ENCODE results near the gene ARID4B. TPM values are rescaled to one million over a fixed set of nuclear protein-coding genes. Genes with fewer than 3 reads are reported as not detected.
"Not testable (repeated sequence)": the region's sequence is repeated elsewhere in the genome, so short reads cannot be mapped to it uniquely, and the experiment has no call there.

The ARID4B gene
- total RNA-seq, 6 experiments from 2014 or later: 19.4 to 22.8 (median 20.5) TPM

GRCh38 chr1:235259133-235259778 lies 68.7 kb downstream of the ARID4B start:
- no peaks in the 10 kb centered on the region for H3K9me3 Mint-ChIP-seq
- TF ChIP-seq CTCF (IDR thresholded peaks at IDR 0.05): no peak
- H3K4me1 Mint-ChIP-seq (ENCODE audit: low read depth): peaks cover 15% of the 10 kb centered on the region
- DNase-seq: no peak
- no peaks in the 10 kb centered on the region; the same call in 1 of the 2 replicates for H3K36me3 Mint-ChIP-seq (ENCODE audit: low read depth)
- H3K27me3 Mint-ChIP-seq (ENCODE audit: insufficient read depth): no peaks in the 10 kb centered on the region
- H3K27ac Mint-ChIP-seq: no peak overlapping the region
- H3K4me3 Mint-ChIP-seq: no peak overlapping the region

DNA sequence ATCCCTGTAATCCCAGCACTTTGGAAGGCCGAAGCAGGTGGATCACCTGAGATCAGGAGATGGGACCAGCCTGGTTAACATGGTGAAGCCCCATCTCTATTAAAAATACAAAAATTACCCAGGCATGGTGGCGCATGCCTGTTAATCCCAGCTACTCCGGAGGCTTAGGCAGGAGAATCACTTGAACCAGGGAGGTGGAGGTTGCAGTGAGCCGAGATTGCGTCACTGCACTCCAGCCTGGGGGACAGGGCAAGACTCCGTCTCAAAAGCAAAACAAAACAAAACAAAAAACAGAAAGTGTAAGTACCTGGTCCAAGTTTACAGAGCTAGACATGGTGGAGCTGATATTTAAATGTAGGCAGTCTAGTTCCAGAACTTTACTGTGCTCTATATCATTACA lies 69.9 kb downstream of the ARID4B start:
- not testable (repeated sequence) for H3K27ac Mint-ChIP-seq, DNase-seq

GRCh38 chr1:235254721-235255120 lies 73.3 kb downstream of the ARID4B start:
- Mint-ChIP-seq H3K27me3 (ENCODE audit: insufficient read depth) (no peaks in the 10 kb centered on the region), H3K4me3 (no peak overlapping the region), H3K9me3 (no peaks in the 10 kb centered on the region), H3K36me3 (ENCODE audit: low read depth) (no peaks in the 10 kb centered on the region; the same call in 1 of the 2 replicates), H3K27ac (no peak overlapping the region), H3K4me1 (ENCODE audit: low read depth) (peaks cover 27% of the 10 kb centered on the region)
- no peak for TF ChIP-seq CTCF (IDR thresholded peaks at IDR 0.05)
- no peak for DNase-seq

More for the DNA sequence above, 69.9 kb downstream of the ARID4B start:
- H3K4me3 Mint-ChIP-seq; H3K36me3 Mint-ChIP-seq (ENCODE audit: low read depth); H3K9me3 Mint-ChIP-seq; H3K27me3 Mint-ChIP-seq (ENCODE audit: insufficient read depth): not testable (repeated sequence)
- H3K4me1 Mint-ChIP-seq (ENCODE audit: low read depth): peaks cover 25% of the 10 kb centered on the region

GRCh38 chr1:235253219-235253962 lies 74.6 kb downstream of the ARID4B start:
- Mint-ChIP-seq H3K4me3 (no peak overlapping the region), H3K4me1 (ENCODE audit: low read depth) (peaks cover 30% of the 10 kb centered on the region), H3K27ac (0 out of 2 replicates have a peak overlapping the region, but pooled peaks have one; percentile 39), H3K36me3 (ENCODE audit: low read depth) (no peaks in the 10 kb centered on the region), H3K27me3 (ENCODE audit: insufficient read depth) (no peaks in the 10 kb centered on the region), H3K9me3 (no peaks in the 10 kb centered on the region)
- peak; percentile 77 for DNase-seq
- peak; percentile 88 for TF ChIP-seq CTCF (IDR thresholded peaks at IDR 0.05)

GRCh38 chr1:235250430-235250829 lies 77.5 kb downstream of the ARID4B start:
- Mint-ChIP-seq H3K4me1 (ENCODE audit: low read depth) (peaks cover 38% of the 10 kb centered on the region), H3K4me3 (no peak overlapping the region), H3K36me3 (ENCODE audit: low read depth) (peaks cover 6% of the 10 kb centered on the region; the same call in 1 of the 2 replicates), H3K27me3 (ENCODE audit: insufficient read depth) (no peaks in the 10 kb centered on the region), H3K27ac (no peak overlapping the region), H3K9me3 (no peaks in the 10 kb centered on the region)
- no peak for DNase-seq
- no peak for TF ChIP-seq CTCF (IDR thresholded peaks at IDR 0.05)

Measured in HFFc6 (cell line).